GM21515 (cell line): ENCODE measurements around the gene LIPI.
"Not testable (repeated sequence)": the region's sequence is repeated elsewhere in the genome, so short reads cannot be mapped to it uniquely, and the experiment has no call there.

Experiments used
- ATAC-seq: cut with Tn5 transposase; IDR thresholded peaks from one replicate; pipeline ENCODE4 v1.9.1; 2021; ENCODE audit not compliant: unreplicated experiment

LIPI gene

GRCh38 chr21:14074177-14074576, 136.6 kb downstream of the LIPI start:
- ATAC-seq, result no peak

GRCh38 chr21:14073615-14074014, 137.1 kb downstream of the LIPI start:
- ATAC-seq, result no peak

GRCh38 chr21:14072761-14073535, 137.8 kb downstream of the LIPI start:
- ATAC-seq, result no peak

GRCh38 chr21:14071902-14072734, 138.6 kb downstream of the LIPI start:
- ATAC-seq, result no peak

- ATAC-seq, result no peak
Measured at GRCh38 chr21:14070968-14071367, 139.8 kb downstream of the LIPI start.

GRCh38 chr21:14070049-14070893, 140.5 kb downstream of the LIPI start:
- ATAC-seq, result no peak

- no peak for ATAC-seq
Measured at GRCh38 chr21:14064296-14064645, 146.5 kb downstream of the LIPI start.

- ATAC-seq, result not testable (repeated sequence)
Measured at GRCh38 chr21:14063620-14064295, 147.0 kb downstream of the LIPI start.

- ATAC-seq, result not testable (repeated sequence)
Measured at GRCh38 chr21:14062684-14063083, 148.1 kb downstream of the LIPI start.

GRCh38 chr21:14061820-14062219, 148.9 kb downstream of the LIPI start:
- not testable (repeated sequence) for ATAC-seq

GRCh38 chr21:14058995-14059627, 151.6 kb downstream of the LIPI start:
- ATAC-seq, result not testable (repeated sequence)
